ENCODE data around the gene RNF17. TPM values are rescaled to one million over a fixed set of nuclear protein-coding genes. Genes with fewer than 3 reads are reported as not detected.

RNF17 gene
- total RNA-seq, 1 experiment from 2014 or later: not detected

DNA sequence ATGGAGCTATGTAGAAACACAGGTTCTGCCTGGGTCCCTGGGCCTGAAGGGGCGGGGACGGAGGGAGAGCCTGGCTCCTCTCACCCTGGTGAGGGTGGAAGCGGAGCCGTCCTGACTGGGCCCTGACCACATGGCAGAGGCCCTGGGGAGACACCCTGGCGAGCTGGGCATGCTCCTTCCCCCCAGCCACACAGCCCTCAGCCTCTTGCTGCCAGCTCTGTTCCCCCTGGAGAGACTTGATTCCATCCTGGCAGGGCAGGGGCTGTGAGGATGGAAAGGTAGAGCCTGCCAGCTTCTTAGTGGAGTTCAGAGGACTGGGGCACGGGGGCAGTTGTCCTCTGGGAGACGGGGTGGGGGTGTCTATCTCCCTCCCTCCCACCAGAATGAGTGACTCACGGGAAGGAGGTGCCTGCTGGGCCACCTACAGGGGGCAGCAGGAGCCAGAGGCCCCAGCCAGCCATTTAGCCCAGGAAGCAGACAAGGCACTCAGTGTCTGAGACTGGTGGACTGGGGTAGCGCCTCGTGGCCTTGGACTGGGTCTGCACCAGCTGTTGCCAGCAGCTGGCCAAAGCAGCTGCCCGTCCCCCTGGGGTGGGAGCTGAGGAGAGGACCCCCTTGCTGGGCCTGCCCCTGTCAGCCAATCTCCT is 22.8 kb upstream of the RNF17 start:
- no peaks in the 10 kb centered on the region for H3K9me3 ChIP-seq (ENCODE audit: control insufficient read depth in 1 of 2, insufficient read depth in 1 of 2, low read depth in 1 of 2, low read length in 2 of 2)
- TF ChIP-seq, protein P1, sequence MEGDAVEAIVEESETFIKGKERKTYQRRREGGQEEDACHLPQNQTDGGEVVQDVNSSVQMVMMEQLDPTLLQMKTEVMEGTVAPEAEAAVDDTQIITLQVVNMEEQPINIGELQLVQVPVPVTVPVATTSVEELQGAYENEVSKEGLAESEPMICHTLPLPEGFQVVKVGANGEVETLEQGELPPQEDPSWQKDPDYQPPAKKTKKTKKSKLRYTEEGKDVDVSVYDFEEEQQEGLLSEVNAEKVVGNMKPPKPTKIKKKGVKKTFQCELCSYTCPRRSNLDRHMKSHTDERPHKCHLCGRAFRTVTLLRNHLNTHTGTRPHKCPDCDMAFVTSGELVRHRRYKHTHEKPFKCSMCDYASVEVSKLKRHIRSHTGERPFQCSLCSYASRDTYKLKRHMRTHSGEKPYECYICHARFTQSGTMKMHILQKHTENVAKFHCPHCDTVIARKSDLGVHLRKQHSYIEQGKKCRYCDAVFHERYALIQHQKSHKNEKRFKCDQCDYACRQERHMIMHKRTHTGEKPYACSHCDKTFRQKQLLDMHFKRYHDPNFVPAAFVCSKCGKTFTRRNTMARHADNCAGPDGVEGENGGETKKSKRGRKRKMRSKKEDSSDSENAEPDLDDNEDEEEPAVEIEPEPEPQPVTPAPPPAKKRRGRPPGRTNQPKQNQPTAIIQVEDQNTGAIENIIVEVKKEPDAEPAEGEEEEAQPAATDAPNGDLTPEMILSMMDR (IDR thresholded peaks at IDR 0.05 in 2 of 3, conservative IDR thresholded peaks at IDR 0.05 in 1 of 3; ENCODE audit: borderline replicate concordance in 1 of 3, insufficient read depth in 1 of 3, low read depth in 2 of 3, low read length in 2 of 3): peak in 2 of 3 experiments; percentile 54 to 69; a peak in 4 of 6 replicates
- TF ChIP-seq EZH2 (IDR thresholded peaks at IDR 0.05) (no peak), SRF (IDR thresholded peaks at IDR 0.05; ENCODE audit: low read depth) (no peak), RAD21 (IDR thresholded peaks at IDR 0.05; ENCODE audit: low read depth) (peak; percentile 17; the same call in 1 of the 2 replicates)
- BruUV-seq (replicated peaks): no TSS peak
- H3K27ac ChIP-seq (ENCODE audit: low read depth, low read length): no peak overlapping the region; the same call in 1 of the 2 replicates
- DNase-seq (ENCODE audit: low read depth, low spot score) (no peak), ATAC-seq (peak; percentile 83)
- H3K4me2 ChIP-seq (ENCODE audit: low read length): no peak overlapping the region
- H3K4me3 ChIP-seq (replicated peaks in 1 of 2; ENCODE audit: low read depth in 1 of 2, low read length in 2 of 2): no peak overlapping the region
- H3K9ac ChIP-seq (ENCODE audit: low read length): no peak overlapping the region
- intact Hi-C loops (cut with micrococcal nuclease): no loop called here
- H3K9me2 ChIP-seq (ENCODE audit: insufficient read depth): no peaks in the 10 kb centered on the region
- H4K20me1 ChIP-seq (ENCODE audit: insufficient read depth): no peaks in the 10 kb centered on the region
- POLR2A ChIA-PET: no interaction called here
- peaks cover 0 to 7% of the 10 kb centered on the region in 2 experiments; a peak in 1 of 4 replicates for H3K4me1 ChIP-seq (ENCODE audit: control insufficient read depth in 1 of 2, insufficient read depth in 2 of 2, low read length in 2 of 2)
- no peaks in the 10 kb centered on the region for H3K79me2 ChIP-seq (ENCODE audit: insufficient read depth, low read length)
- H2AFZ ChIP-seq (ENCODE audit: low read depth, low read length, poor library complexity, severe bottlenecking): no peak overlapping the region
- RAD21 ChIA-PET (ENCODE audit: low non-redundant PET in 1 of 2, low total read pairs in 2 of 2, uncharacterized antibody in 2 of 2, unreplicated experiment in 2 of 2): no interaction called here
- no peaks in the 10 kb centered on the region for H3K36me3 ChIP-seq (ENCODE audit: control insufficient read depth in 1 of 2, insufficient read depth in 2 of 2, low read length in 2 of 2)
- CTCF ChIA-PET: interaction anchor here (0.7 kb wide), 1 partner anchor 14 kb away, joined by 3 read pairs; no protein-coding TSS in a partner anchor
- no peaks in the 10 kb centered on the region for H3K27me3 ChIP-seq (ENCODE audit: insufficient read depth, low read length)

DNA sequence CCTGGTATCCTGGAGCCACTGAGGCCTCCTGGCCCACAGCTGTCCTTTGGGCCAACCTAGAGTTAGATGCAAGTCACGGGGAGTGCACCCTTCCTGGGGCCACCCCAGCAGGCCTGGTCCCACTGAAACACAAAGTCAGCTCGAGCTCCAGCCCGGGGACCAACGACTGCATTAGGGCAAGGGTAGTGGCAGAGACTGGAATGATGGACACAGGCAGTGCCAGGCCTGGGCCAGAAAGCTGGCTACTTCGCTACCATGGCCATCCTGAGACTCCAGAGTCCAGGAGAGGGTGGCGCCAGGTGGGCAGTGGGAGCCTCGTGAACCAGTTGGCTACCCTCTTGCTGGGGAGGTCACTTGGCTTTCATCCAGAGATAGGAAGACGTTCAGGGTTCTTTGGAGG is 22.2 kb upstream of the RNF17 start:
- no peak overlapping the region for H3K27ac ChIP-seq (ENCODE audit: low read depth, low read length)
- H2AFZ ChIP-seq (ENCODE audit: low read depth, low read length, poor library complexity, severe bottlenecking): no peak overlapping the region
- H3K79me2 ChIP-seq (ENCODE audit: insufficient read depth, low read length): no peaks in the 10 kb centered on the region
- peaks cover 0 to 7% of the 10 kb centered on the region in 2 experiments; a peak in 1 of 4 replicates for H3K4me1 ChIP-seq (ENCODE audit: control insufficient read depth in 1 of 2, insufficient read depth in 2 of 2, low read length in 2 of 2)
- DNase-seq (ENCODE audit: low read depth, low spot score) (no peak), ATAC-seq (no peak)
- ChIA-PET POLR2A (no interaction called here), CTCF (interaction anchor here (0.7 kb wide), 1 partner anchor 12 kb away, joined by 3 read pairs; no protein-coding TSS in a partner anchor), RAD21 (ENCODE audit: low non-redundant PET in 1 of 2, low total read pairs in 2 of 2, uncharacterized antibody in 2 of 2, unreplicated experiment in 2 of 2) (no interaction called here)
- intact Hi-C loops (cut with micrococcal nuclease): no loop called here
- H4K20me1 ChIP-seq (ENCODE audit: insufficient read depth): no peaks in the 10 kb centered on the region
- no peak overlapping the region for H3K4me2 ChIP-seq (ENCODE audit: low read length)
- no TSS peak for BruUV-seq (replicated peaks)
- H3K9ac ChIP-seq (ENCODE audit: low read length): no peak overlapping the region
- H3K9me2 ChIP-seq (ENCODE audit: insufficient read depth): no peaks in the 10 kb centered on the region
- no peak overlapping the region for H3K4me3 ChIP-seq (replicated peaks in 1 of 2; ENCODE audit: low read depth in 1 of 2, low read length in 2 of 2)
- H3K36me3 ChIP-seq (ENCODE audit: control insufficient read depth in 1 of 2, insufficient read depth in 2 of 2, low read length in 2 of 2): no peaks in the 10 kb centered on the region
- no peaks in the 10 kb centered on the region for H3K9me3 ChIP-seq (ENCODE audit: control insufficient read depth in 1 of 2, insufficient read depth in 1 of 2, low read depth in 1 of 2, low read length in 2 of 2)
- no peaks in the 10 kb centered on the region for H3K27me3 ChIP-seq (ENCODE audit: insufficient read depth, low read length)
- TF ChIP-seq ELF1 (IDR thresholded peaks at IDR 0.05; ENCODE audit: borderline replicate concordance, low read depth): no peak
- TF ChIP-seq RAD21 (IDR thresholded peaks at IDR 0.05; ENCODE audit: low read depth): no peak
- no peak for TF ChIP-seq POLR2AphosphoS5 (IDR thresholded peaks at IDR 0.05; ENCODE audit: low read depth, low read length)
- no peak for TF ChIP-seq EZH2 (IDR thresholded peaks at IDR 0.05)
- TF ChIP-seq SP1 (IDR thresholded peaks at IDR 0.05; ENCODE audit: low read depth): no peak
- no peak for TF ChIP-seq EGR1 (IDR thresholded peaks at IDR 0.05; ENCODE audit: low read depth)
- TF ChIP-seq FOSL1 (IDR thresholded peaks at IDR 0.05; ENCODE audit: low read depth): no peak
- no peak for TF ChIP-seq ZFX (IDR thresholded peaks at IDR 0.05)
- TF ChIP-seq CBX3 (IDR thresholded peaks at IDR 0.05; ENCODE audit: low read depth): no peak
- TF ChIP-seq EZH2phosphoT487 (IDR thresholded peaks at IDR 0.05; ENCODE audit: borderline replicate concordance): no peak
- TF ChIP-seq ZNF274 (IDR thresholded peaks at IDR 0.05; ENCODE audit: low read depth, low read length): no peak
- TF ChIP-seq, protein P1 (IDR thresholded peaks at IDR 0.05 in 2 of 3, conservative IDR thresholded peaks at IDR 0.05 in 1 of 3; ENCODE audit: borderline replicate concordance in 1 of 3, insufficient read depth in 1 of 3, low read depth in 2 of 3, low read length in 2 of 3): no peak
- no peak for TF ChIP-seq POLR2A (IDR thresholded peaks at IDR 0.05; ENCODE audit: borderline replicate concordance, extremely low read depth, insufficient read depth, insufficient read length)
- no peak for TF ChIP-seq SIN3A (IDR thresholded peaks at IDR 0.05; ENCODE audit: low read depth)
